GM18870 (cell line): ENCODE measurements around the gene MCF2L2.
"Not testable (repeated sequence)": the region's sequence is repeated elsewhere in the genome, so short reads cannot be mapped to it uniquely, and the experiment has no call there.

ENCODE experiments used
- ATAC-seq: cut with Tn5 transposase; IDR thresholded peaks from one replicate; pipeline ENCODE4 v1.9.1; 2021; ENCODE audit warnings: moderate library complexity; ENCODE audit not compliant: unreplicated experiment

Gene MCF2L2

GRCh38 chr3:183372911-183373310 is 55.5 kb downstream of the MCF2L2 start:
- no peak for ATAC-seq

- not testable (repeated sequence) for ATAC-seq
These were observed 56.8 kb downstream of the MCF2L2 start for GRCh38 chr3:183371600-183371968.

GRCh38 chr3:183370391-183370790 is 58.0 kb downstream of the MCF2L2 start:
- ATAC-seq: no peak

- no peak for ATAC-seq
These were observed 58.8 kb downstream of the MCF2L2 start for GRCh38 chr3:183369627-183370026.

- no peak for ATAC-seq
These were observed 59.3 kb downstream of the MCF2L2 start for GRCh38 chr3:183369117-183369516.

GRCh38 chr3:183360971-183361624 is 67.3 kb downstream of the MCF2L2 start:
- no peak for ATAC-seq

GRCh38 chr3:183359036-183359435 is 69.4 kb downstream of the MCF2L2 start:
- ATAC-seq: no peak

GRCh38 chr3:183357564-183358079 is 70.8 kb downstream of the MCF2L2 start:
- ATAC-seq: no peak

- no peak for ATAC-seq
These were observed 71.5 kb downstream of the MCF2L2 start for GRCh38 chr3:183356920-183357319.

- no peak for ATAC-seq
These were observed 73.5 kb downstream of the MCF2L2 start for GRCh38 chr3:183354874-183355273.

- ATAC-seq: no peak
These were observed 74.0 kb downstream of the MCF2L2 start for GRCh38 chr3:183354325-183354831.

GRCh38 chr3:183353421-183353820 is 75.0 kb downstream of the MCF2L2 start:
- ATAC-seq: no peak

- no peak for ATAC-seq
These were observed 78.3 kb downstream of the MCF2L2 start for GRCh38 chr3:183350164-183350563.

- no peak for ATAC-seq
These were observed 78.8 kb downstream of the MCF2L2 start for GRCh38 chr3:183349421-183350157.

- ATAC-seq: no peak
These were observed 85.6 kb downstream of the MCF2L2 start for GRCh38 chr3:183342824-183343223.

- ATAC-seq: no peak
These were observed 86.7 kb downstream of the MCF2L2 start for GRCh38 chr3:183341545-183342288.

GRCh38 chr3:183340222-183340621 is 88.2 kb downstream of the MCF2L2 start:
- no peak for ATAC-seq

GRCh38 chr3:183339461-183340086 is 88.8 kb downstream of the MCF2L2 start:
- ATAC-seq: no peak

GRCh38 chr3:183338520-183338919 is 89.9 kb downstream of the MCF2L2 start:
- no peak for ATAC-seq

- ATAC-seq: no peak
These were observed 95.9 kb downstream of the MCF2L2 start for GRCh38 chr3:183332487-183332886.

GRCh38 chr3:183331498-183331897 is 96.9 kb downstream of the MCF2L2 start:
- ATAC-seq: no peak
